GM19351 (cell line): Measurements from ENCODE around the gene RIT2.
"Not testable (repeated sequence)": the region's sequence is repeated elsewhere in the genome, so short reads cannot be mapped to it uniquely, and the experiment has no call there.

Experiments used
- ATAC-seq: cut with Tn5 transposase; IDR thresholded peaks from one replicate; pipeline ENCODE4 v1.9.1; 2021; ENCODE audit warnings: mild to moderate bottlenecking, moderate library complexity; ENCODE audit not compliant: unreplicated experiment

Gene RIT2

GRCh38 chr18:42854558-42854957, 260.9 kb downstream of the RIT2 start:
- no peak for ATAC-seq

DNA sequence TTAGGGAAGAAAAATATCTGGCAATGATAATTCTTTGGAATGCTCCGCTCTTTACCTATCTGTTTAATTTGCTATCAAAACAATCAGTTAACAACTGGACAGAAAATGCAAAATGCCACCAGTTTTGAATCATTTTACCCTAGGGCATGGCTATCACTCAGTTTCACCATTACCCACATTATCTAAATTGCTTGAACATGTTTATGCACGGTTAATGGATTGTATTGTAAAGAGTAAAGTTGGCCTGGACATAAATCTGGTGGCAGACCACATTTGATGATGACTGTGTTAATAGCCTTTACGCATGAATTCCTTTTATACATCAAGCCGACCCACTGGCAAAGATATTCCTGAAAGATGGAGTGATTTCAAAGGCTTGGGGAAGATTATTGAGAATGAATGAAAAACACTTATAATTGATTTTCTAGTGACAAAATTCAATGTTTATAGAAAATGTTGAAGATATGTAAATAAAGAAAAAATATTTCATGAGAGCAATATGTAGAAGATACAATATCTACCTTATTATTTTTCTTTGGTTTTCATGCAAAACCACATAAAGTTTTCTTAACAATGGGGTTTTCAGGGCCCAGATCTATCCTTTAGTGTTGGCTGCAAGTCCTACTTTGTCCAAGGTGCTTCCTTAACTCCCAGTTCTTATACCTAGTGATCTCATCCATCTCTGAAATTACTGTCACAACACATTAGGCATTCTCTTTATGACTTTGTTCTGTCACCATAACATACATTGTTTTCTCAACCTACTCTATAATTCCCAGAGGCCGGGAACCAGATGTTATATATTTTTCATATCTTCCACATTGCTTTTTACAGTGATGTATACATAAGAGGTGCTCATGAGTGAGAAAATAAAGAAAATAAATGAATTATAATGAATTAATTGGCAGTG, 265.1 kb downstream of the RIT2 start:
- no peak for ATAC-seq

- no peak for ATAC-seq
Measured at GRCh38 chr18:42839408-42839807, 276.1 kb downstream of the RIT2 start.

- no peak for ATAC-seq
Measured at GRCh38 chr18:42838546-42839145, 276.8 kb downstream of the RIT2 start.

DNA sequence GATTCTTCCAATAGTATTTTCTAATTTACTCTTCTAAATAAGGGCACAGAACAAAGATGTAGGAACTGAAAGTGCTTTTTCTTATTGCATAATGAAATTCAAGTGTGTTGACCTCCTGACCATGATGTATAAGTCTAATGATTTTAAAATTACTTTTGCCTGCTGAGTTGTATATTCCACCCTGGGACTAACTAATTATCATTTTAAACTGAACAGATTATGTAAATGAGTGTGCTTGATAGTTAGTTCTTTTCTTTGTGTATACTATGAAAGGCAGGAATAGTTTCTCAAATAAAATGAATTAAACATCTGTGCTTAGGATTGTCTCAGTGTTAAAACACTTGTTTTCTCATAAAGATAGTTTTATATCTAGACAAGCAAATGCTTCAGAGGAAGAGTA, 284.5 kb downstream of the RIT2 start:
- ATAC-seq, result no peak

GRCh38 chr18:42828881-42829280, 286.6 kb downstream of the RIT2 start:
- ATAC-seq, result no peak

DNA sequence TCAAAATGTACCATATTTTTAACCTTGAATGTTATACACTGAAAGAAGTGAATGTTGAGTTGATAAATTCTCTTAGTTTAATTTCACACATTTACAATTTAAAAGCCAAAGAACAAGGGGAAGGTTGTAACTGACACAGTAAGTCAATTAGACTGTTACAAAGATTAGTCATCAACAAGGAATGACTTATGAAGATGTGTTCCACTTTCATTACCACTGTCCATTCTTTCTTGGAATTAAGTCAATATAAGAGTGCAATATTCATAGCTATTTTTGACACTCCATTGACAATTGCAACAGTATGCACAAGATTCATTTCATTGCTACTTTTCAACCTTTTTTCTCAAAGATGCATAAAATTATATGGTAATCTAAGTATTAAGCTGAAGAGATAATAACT, 291.3 kb downstream of the RIT2 start:
- ATAC-seq, result no peak

DNA sequence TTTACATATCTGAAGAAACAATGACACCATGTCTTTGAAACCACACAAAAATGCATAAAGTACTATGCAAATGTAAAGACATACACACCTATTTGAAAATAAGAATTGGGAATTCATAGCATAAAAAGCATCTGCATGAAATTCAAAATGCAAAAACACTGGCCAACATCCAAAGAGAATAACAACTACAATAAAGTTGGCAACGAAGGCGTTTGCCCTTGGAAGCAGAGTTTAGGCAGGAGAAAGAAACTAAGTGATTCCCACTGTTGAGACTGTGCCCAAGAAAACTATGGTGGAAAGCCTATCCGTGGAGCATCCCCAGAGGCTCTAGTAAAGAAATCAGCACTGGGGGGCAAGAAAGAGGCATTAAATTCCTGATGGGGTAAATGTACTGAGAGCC, 292.8 kb downstream of the RIT2 start:
- no peak for ATAC-seq

DNA sequence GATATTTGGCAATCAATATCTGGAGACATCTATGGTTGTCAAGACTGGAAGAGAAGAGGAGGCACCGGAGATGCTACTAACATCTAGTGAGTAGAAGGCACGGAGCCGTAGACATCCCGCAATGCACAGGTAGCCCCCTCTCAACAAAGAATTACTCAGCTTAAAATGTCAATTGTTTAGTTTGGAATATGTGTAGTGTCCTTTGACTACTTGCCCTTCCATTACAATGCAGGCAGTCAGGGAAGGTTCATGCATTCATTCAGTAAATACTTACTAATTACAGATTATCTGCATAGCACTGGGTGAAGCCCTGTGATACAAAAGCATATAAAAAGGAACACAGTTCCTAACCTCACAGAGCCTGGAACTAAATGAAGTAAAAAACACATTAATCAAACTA, 294.0 kb downstream of the RIT2 start:
- ATAC-seq, result no peak

- ATAC-seq, result no peak
Measured at GRCh38 chr18:42814618-42815017, 300.9 kb downstream of the RIT2 start.

GRCh38 chr18:42814184-42814583, 301.3 kb downstream of the RIT2 start:
- ATAC-seq, result no peak

- ATAC-seq, result no peak
Measured at GRCh38 chr18:42813570-42813969, 301.9 kb downstream of the RIT2 start.

- no peak for ATAC-seq
Measured at GRCh38 chr18:42807887-42808286, 307.6 kb downstream of the RIT2 start.

DNA sequence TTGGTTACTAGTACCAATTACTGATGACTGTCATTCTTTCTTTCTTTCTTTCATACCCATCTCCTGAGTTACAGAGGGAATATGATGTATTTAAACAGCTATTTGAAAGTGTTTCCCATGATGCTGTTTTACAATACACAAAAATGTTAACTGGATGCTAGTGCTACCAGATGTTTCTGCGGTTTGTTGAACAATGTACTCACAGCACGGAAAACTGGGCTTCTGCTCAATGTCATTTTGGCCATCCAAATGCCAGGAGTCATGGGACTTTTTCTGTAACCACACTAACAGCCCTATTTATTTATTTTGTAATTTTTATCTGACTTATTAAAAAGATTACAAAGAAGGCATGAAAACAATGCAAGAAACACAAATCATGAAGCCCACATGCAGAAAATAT, 313.8 kb downstream of the RIT2 start:
- no peak for ATAC-seq

DNA sequence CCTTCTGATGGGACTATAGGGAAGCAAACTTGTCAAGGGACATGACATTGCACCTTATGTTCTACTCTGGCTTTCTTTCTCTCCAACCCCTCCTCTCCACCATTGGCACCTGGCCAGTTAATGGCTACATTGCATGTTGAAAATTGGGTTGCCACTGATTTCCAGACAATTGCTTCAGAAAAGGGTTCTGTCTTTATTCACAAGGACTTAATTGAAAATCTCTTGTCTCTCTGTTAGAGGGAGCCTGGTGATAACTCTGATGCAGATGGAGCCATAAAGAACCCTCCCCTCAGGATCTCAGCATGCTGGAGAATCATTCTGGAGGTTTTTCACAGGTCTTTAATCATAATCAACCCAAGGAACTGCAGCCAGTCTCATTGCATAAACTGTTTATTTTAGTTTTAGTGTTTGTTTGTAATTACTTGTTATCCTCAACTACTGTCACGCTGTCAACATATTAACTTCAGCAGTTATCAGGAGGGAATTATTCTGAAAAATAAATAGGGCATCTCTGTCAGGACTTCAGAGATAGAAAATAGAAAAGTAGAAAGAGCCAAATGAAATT, 316.8 kb downstream of the RIT2 start:
- no peak for ATAC-seq

DNA sequence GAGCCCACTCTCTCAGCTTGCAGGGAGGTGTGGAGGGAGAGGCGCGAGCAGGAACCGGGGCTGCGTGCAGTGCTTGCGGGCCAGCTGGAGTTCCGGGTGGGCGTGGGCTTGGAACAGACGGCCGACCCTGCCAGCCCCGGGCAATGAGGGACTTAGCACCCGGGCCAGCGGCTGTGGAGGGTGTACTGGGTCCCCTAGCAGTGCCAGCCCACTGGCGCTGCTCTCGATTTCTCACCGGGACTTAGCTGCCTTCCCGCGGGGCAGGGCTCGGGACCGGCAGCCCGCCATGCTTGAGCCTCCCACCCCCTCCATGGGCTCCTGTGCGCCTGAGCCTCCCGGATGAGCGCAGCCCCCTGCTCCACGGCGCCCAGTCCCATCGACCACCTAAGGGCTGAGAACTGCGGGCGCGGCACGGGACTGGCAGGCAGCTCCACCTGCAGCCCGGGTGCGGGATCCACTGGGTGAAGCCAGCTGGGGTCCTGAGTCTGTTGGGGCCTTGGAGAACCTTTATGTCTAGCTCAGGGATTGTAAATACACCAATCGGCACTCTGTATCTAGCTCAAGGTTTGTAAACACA, 320.2 kb downstream of the RIT2 start:
- ATAC-seq, result not testable (repeated sequence)

DNA sequence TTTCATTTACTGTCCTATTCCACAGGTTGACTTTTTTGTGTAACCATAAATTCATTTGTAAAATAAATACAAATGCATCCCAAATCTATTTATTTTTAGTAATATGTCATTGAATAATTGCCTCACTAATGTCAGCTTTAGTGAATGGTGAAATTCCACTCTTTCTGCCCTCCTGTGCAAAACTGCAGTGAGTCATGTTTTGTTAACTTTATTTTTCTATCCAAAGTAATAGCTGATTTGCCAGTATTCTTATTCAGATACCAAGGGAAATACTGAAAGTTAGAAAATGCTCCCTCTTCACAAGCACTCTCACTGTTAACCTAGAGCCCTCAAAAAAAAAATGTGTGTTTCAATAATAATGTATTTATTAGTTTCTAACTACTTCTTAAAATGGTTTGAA, 322.8 kb downstream of the RIT2 start:
- ATAC-seq, result no peak

DNA sequence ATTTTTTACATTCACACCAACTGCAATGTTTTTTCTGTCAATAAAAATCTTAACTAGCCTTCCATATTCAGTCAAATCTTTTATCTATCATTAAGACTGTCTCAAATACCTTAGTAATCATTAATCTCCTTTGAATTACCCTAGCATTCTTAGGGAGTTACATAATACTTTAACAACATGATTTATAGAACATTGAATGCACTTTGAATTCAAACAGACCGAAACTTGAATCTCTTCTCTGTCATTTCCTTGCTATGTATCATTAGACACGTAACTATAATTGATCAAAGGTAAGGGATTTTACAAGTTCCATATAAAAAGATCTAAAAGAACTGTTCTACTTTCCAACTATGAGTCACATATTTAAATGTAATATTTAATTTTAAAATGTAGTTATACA, 330.9 kb downstream of the RIT2 start:
- ATAC-seq, result no peak

GRCh38 chr18:42782929-42783328, 332.6 kb downstream of the RIT2 start:
- ATAC-seq, result no peak

GRCh38 chr18:42781298-42781815, 334.1 kb downstream of the RIT2 start:
- no peak for ATAC-seq

GRCh38 chr18:42780171-42780570, 335.3 kb downstream of the RIT2 start:
- no peak for ATAC-seq
